Sigmoid colon (tissue), 7 donors: ENCODE results near the gene CHST14. TPM values are rescaled to one million over a fixed set of nuclear protein-coding genes. Genes with fewer than 3 reads are reported as not detected.

ENCODE experiments used
- DNase-seq: peaks from one replicate; pipeline ENCODE4 v3.0.0-alpha.2; 2019
- H3K27ac ChIP-seq, 4 donors: fragments of 200-600 bp; sonication (generic); one replicate each; pipeline ENCODE4 v1.5.1; 2016 to 2019; ENCODE audit warnings: mild to moderate bottlenecking in 1 of 4
- H3K27me3 ChIP-seq, 3 donors: fragments of 200-600 bp; sonication (generic); one replicate each; pipeline ENCODE4 v1.5.1; 2019; ENCODE audit warnings: mild to moderate bottlenecking in 1 of 3
- H3K36me3 ChIP-seq, 4 donors: fragments of 200-600 bp; sonication (generic); one replicate each; pipeline ENCODE4 v1.5.1; 2016 to 2019
- H3K4me1 ChIP-seq, 4 donors: fragments of 200-600 bp; sonication (generic); one replicate each; pipeline ENCODE4 v1.5.1; 2017 to 2019
- H3K4me3 ChIP-seq, 4 donors: fragments of 200-600 bp; sonication (generic); one replicate each; pipeline ENCODE4 v1.5.1; 2017 to 2019; ENCODE audit warnings: mild to moderate bottlenecking in 2 of 4, moderate library complexity in 1 of 4
- H3K9me3 ChIP-seq, 4 donors: fragments of 200-600 bp in 3 of 4; sonication (generic) in 3 of 4; one replicate each; pipeline versions ENCODE4 v1.5.1 to v1.6.1; 2013 to 2019
- EP300 ChIP-seq, 4 donors: sonication (generic); formaldehyde crosslinking; IDR thresholded peaks; one replicate each; pipeline ENCODE4 v1.6.1; 2017; ENCODE audit warnings: antibody characterized with exemption in 4 of 4
- POLR2A ChIP-seq, 2 donors: fragments of 450-650 bp; IDR thresholded peaks; one replicate each; pipeline ENCODE4 v1.6.1; 2016; ENCODE audit warnings: antibody characterized with exemption in 2 of 2, mild to moderate bottlenecking in 2 of 2, moderate library complexity in 2 of 2
- POLR2AphosphoS5 ChIP-seq, 4 donors: sonication (generic); formaldehyde crosslinking; IDR thresholded peaks; one replicate each; pipeline ENCODE4 v1.6.1; 2017; ENCODE audit warnings: antibody characterized with exemption in 4 of 4
- WGBS, 2 donors: extraction: QIAGEN DNeasy Blood & Tissue Kit; methylation state at CpG; one replicate each; pipeline ENCODE4 v1.1.7; 2013; 5-methylcytosine and 5-hydroxymethylcytosine counted together
- intact Hi-C: fragments of 100-400 bp; cut with DNase I; formaldehyde crosslinking; loops from one replicate; pipeline ENCODE4 v1.15.1; 2023
- polyA plus RNA-seq, 3 donors: library from polyadenylated mRNA; stranded (reverse); fragments of 200-250 nt; gene quantifications; one replicate each; pipeline ENCODE4 v1.2.3, GENCODE V29; 2013
- total RNA-seq, 4 donors: library from RNA; depleted of rRNA; stranded (reverse); fragments of >200 nt; gene quantifications; one replicate each; pipeline ENCODE4 v1.1.0, GENCODE V29; 2016
- TF ChIP-seq, protein P1 (sequence below), 4 experiments: fragments of 450-650 bp in 3 of 4; fragments of 200-600 bp in 1 of 4; IDR thresholded peaks; one replicate each; pipeline ENCODE4 v1.5.1; 2016 to 2019; ENCODE audit warnings: antibody characterized with exemption in 4 of 4, mild to moderate bottlenecking in 3 of 4, moderate library complexity in 2 of 4
- donor health status: healthy with polysubstance abuse.
- donor health status: Bipolar disorder and iron deficiency.
- donor health status: healthy.

CHST14 gene
- total and polyA plus RNA-seq, 7 donors, result 1.2 to 10.2 (median 6.4) TPM

DNA sequence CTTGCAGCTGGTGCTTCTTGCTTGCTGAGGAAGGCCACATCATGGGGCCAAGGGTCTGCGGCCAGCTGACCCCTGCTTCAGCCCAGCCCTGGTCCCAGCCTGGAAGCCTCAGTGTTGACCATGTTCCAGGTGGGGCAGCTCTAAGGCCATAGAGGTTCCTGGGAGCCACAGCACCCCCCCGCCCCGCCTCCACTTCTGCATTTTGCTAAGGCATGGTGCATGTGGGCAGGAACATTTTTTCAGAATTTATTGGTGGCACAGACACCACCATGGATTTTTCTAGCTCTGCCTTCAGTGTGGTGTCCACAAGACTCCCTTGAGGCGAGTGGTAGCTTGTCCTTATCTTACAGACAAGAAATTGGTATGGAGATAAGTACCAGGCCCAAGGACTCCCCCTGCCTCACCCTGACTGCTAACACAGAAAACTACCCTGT lies 1.9 kb upstream of the CHST14 start:
- 89 to 90% methylated on average over 4 of the region's 4 CpGs for WGBS, 2 donors
- Histone ChIP-seq H3K9me3 (no peaks in the 10 kb centered on the region), H3K4me3 (no peak overlapping the region), H3K27ac (no peak overlapping the region), H3K27me3 (no peaks in the 10 kb centered on the region), H3K36me3 (peaks cover 10 to 31% (median 21%) of the 10 kb centered on the region in 4 donors), H3K4me1 (peaks cover 0 to 22% (median 18%) of the 10 kb centered on the region in 4 donors)
- intact Hi-C loops, result no loop called here
- TF ChIP-seq EP300 (IDR thresholded peaks at IDR 0.05) (no peak), POLR2AphosphoS5 (IDR thresholded peaks at IDR 0.05) (no peak), POLR2A (IDR thresholded peaks at IDR 0.05) (no peak)
- TF ChIP-seq, protein P1, sequence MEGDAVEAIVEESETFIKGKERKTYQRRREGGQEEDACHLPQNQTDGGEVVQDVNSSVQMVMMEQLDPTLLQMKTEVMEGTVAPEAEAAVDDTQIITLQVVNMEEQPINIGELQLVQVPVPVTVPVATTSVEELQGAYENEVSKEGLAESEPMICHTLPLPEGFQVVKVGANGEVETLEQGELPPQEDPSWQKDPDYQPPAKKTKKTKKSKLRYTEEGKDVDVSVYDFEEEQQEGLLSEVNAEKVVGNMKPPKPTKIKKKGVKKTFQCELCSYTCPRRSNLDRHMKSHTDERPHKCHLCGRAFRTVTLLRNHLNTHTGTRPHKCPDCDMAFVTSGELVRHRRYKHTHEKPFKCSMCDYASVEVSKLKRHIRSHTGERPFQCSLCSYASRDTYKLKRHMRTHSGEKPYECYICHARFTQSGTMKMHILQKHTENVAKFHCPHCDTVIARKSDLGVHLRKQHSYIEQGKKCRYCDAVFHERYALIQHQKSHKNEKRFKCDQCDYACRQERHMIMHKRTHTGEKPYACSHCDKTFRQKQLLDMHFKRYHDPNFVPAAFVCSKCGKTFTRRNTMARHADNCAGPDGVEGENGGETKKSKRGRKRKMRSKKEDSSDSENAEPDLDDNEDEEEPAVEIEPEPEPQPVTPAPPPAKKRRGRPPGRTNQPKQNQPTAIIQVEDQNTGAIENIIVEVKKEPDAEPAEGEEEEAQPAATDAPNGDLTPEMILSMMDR (IDR thresholded peaks at IDR 0.05), result no peak
- DNase-seq, result no peak

DNA sequence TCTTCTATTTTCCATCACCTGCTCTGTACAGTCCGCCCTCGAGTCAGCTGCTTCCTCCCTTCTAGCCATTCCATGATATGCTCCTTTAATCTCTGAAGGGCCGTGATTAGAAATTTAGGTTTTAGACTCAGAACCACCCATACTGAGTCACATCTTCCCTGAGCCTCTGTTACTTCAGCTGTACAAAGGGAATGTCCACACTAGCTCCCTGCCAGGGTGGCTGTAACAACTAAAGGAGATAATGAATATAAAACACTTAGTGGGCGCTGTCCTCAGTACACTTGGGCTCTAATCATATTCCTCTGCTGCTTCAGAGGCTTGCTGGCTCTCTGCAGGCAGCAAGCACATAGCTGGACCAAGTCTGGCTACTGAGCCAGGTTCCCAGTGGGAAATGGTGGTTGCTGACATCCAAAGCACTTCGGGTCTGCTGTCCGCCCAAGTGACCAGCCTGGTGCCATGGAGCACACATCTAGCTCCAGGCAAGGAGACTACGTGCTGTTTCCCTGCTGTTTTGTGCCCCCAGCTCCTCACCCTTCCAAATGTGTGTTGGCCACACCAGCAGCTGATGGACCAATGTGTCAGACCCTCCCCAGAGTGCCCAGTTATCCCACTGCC lies 901 bp upstream of the CHST14 start:
- WGBS, 2 donors, result 85% methylated on average over 7 of the region's 7 CpGs
- no peaks in the 10 kb centered on the region for H3K9me3 ChIP-seq
- peaks cover 0 to 22% (median 18%) of the 10 kb centered on the region in 4 donors for H3K4me1 ChIP-seq
- peaks cover 6 to 21% (median 13%) of the 10 kb centered on the region in 4 donors for H3K36me3 ChIP-seq
- H3K27me3 ChIP-seq, result no peaks in the 10 kb centered on the region
- TF ChIP-seq POLR2AphosphoS5 (IDR thresholded peaks at IDR 0.05) (no peak), POLR2A (IDR thresholded peaks at IDR 0.05) (no peak), EP300 (IDR thresholded peaks at IDR 0.05) (no peak)
- TF ChIP-seq, protein P1 (IDR thresholded peaks at IDR 0.05), result no peak
- peak overlapping the region in 3 of 4 donors; percentile 79 to 92 (median 85) for H3K4me3 ChIP-seq
- intact Hi-C loops, result loop anchor here (2.0 to 5.0 kb wide), 3 partner anchors 29 to 97 kb away; partner anchors contain the start of genes BAHD1, CCDC32 and RPUSD2
- no peak for DNase-seq
- H3K27ac ChIP-seq, result peak overlapping the region; percentile 84 to 89 (median 88)

DNA sequence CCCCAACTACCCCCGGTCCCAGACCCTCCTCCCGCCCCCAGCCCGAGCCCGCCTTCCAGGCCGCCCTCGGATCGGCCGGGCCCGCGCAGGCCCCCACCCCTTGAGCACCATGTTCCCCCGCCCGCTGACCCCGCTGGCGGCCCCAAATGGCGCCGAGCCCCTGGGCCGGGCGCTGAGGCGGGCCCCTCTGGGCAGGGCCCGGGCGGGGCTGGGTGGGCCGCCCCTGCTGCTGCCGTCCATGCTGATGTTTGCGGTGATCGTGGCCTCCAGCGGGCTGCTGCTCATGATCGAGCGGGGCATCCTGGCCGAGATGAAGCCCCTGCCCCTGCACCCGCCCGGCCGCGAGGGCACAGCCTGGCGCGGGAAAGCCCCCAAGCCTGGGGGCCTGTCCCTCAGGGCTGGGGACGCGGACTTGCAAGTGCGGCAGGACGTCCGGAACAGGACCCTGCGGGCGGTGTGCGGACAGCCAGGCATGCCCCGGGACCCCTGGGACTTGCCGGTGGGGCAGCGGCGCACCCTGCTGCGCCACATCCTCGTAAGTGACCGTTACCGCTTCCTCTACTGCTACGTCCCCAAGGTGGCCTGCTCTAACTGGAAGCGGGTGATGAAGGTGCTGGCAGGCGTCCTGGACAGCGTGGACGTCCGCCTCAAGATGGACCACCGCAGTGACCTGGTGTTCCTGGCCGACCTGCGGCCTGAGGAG lies 472 bp downstream of the CHST14 start:
- Histone ChIP-seq H3K4me1 (peaks cover 0 to 22% (median 18%) of the 10 kb centered on the region in 4 donors), H3K9me3 (no peaks in the 10 kb centered on the region), H3K36me3 (peaks cover 0 to 7% (median 2%) of the 10 kb centered on the region in 4 donors), H3K27me3 (no peaks in the 10 kb centered on the region), H3K27ac (peak overlapping the region; percentile 84 to 89 (median 88)), H3K4me3 (peak overlapping the region; percentile 61 to 92 (median 82))
- intact Hi-C loops, result loop anchor here (2.0 to 5.0 kb wide), 3 partner anchors 30 to 96 kb away; partner anchors contain the start of genes BAHD1, CCDC32 and RPUSD2
- no peak for TF ChIP-seq POLR2AphosphoS5 (IDR thresholded peaks at IDR 0.05)
- TF ChIP-seq EP300 (IDR thresholded peaks at IDR 0.05), result no peak
- TF ChIP-seq, protein P1 (IDR thresholded peaks at IDR 0.05), result no peak
- no peak for TF ChIP-seq POLR2A (IDR thresholded peaks at IDR 0.05)
- WGBS, 2 donors, result 0 to 1% methylated on average over 60 of the region's 60 CpGs
- no peak for DNase-seq

DNA sequence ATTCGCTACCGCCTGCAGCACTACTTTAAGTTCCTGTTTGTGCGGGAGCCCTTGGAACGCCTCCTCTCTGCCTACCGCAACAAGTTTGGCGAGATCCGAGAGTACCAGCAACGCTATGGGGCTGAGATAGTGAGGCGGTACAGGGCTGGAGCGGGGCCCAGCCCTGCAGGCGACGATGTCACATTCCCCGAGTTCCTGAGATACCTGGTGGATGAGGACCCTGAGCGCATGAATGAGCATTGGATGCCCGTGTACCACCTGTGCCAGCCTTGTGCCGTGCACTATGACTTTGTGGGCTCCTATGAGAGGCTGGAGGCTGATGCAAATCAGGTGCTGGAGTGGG lies 995 bp downstream of the CHST14 start:
- intact Hi-C loops, result loop anchor here (2.0 to 5.0 kb wide), 3 partner anchors 31 to 96 kb away; partner anchors contain the start of genes BAHD1, CCDC32 and RPUSD2
- H3K27ac ChIP-seq, result peak overlapping the region; percentile 84 to 89 (median 88)
- 6 to 8% methylated on average over 16 of the region's 16 CpGs for WGBS, 2 donors

More for the DNA sequence above, 995 bp downstream of the CHST14 start:
- TF ChIP-seq POLR2AphosphoS5 (IDR thresholded peaks at IDR 0.05), result no peak
- TF ChIP-seq, protein P1 (IDR thresholded peaks at IDR 0.05), result no peak
- no peak for TF ChIP-seq POLR2A (IDR thresholded peaks at IDR 0.05)
- TF ChIP-seq EP300 (IDR thresholded peaks at IDR 0.05), result no peak
- no peaks in the 10 kb centered on the region for H3K27me3 ChIP-seq
- H3K4me3 ChIP-seq, result peak overlapping the region; percentile 61 to 92 (median 82)
- DNase-seq, result no peak
- no peaks in the 10 kb centered on the region for H3K9me3 ChIP-seq
- H3K4me1 ChIP-seq, result peaks cover 0 to 22% (median 18%) of the 10 kb centered on the region in 4 donors
- H3K36me3 ChIP-seq, result peaks cover 0 to 3% (median 1%) of the 10 kb centered on the region in 4 donors
